HEK293T (cell line): Measurements from ENCODE around the gene CLIC6.

ENCODE experiments used
- BHLHE40 ChIP-seq: fragments of 450-650 bp; IDR thresholded peaks from 2 replicates; pipeline ENCODE4 v1.6.1; 2016; ENCODE audit warnings: mild to moderate bottlenecking, moderate library complexity, borderline replicate concordance
- ELF4 ChIP-seq: fragments of 450-650 bp; IDR thresholded peaks from 2 replicates; pipeline ENCODE4 v1.6.1; 2017; ENCODE audit warnings: antibody characterized with exemption
- FOXA1 ChIP-seq: fragments of 450-650 bp; IDR thresholded peaks from 2 replicates; pipeline ENCODE4 v1.6.1; 2016; ENCODE audit warnings: mild to moderate bottlenecking
- FOXM1 ChIP-seq: fragments of 450-650 bp; IDR thresholded peaks from 2 replicates; pipeline ENCODE4 v1.6.1; 2017; ENCODE audit warnings: mild to moderate bottlenecking, borderline replicate concordance
- L3MBTL2 ChIP-seq: fragments of 450-650 bp; conservative IDR thresholded peaks from 2 replicates; pipeline ENCODE4 v1.6.1; 2016; ENCODE audit warnings: mild to moderate bottlenecking
- LEF1 ChIP-seq: fragments of 450-650 bp; IDR thresholded peaks from 2 replicates; pipeline ENCODE4 v1.6.1; 2017; ENCODE audit warnings: mild to moderate bottlenecking, borderline replicate concordance
- SUZ12 ChIP-seq: fragments of 450-650 bp; IDR thresholded peaks from 2 replicates; pipeline ENCODE4 v1.6.1; 2016; ENCODE audit warnings: mild to moderate bottlenecking
- TF ChIP-seq, protein P1 (sequence below): fragments of 450-650 bp; IDR thresholded peaks from 2 replicates; pipeline ENCODE4 v1.6.1; 2016

DNA sequence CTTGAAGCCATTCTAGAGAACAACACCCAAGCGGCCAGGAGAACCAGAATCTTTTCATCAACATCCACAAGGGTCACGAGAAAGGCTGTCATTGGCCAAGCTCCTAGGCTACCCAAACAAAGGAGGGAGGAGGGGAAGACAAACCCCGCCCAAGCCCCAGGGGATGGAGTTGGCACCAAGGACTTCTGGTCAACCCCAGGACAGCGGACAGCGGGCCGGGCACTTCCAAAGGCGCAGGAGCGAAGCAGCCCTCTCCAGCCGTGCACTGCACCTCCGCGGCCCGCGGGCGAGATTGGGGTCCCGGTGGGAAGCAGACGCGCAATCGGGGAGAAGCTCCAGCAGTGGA, at the start of gene CLIC6:
- TF ChIP-seq SUZ12 (no peak), ELF4 (no peak), BHLHE40 (no peak), L3MBTL2 (no peak), FOXA1 (no peak), FOXM1 (no peak), LEF1 (no peak)
- TF ChIP-seq, protein P1, sequence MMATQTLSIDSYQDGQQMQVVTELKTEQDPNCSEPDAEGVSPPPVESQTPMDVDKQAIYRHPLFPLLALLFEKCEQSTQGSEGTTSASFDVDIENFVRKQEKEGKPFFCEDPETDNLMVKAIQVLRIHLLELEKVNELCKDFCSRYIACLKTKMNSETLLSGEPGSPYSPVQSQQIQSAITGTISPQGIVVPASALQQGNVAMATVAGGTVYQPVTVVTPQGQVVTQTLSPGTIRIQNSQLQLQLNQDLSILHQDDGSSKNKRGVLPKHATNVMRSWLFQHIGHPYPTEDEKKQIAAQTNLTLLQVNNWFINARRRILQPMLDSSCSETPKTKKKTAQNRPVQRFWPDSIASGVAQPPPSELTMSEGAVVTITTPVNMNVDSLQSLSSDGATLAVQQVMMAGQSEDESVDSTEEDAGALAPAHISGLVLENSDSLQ, result no peak
